Muscle of arm (tissue), 12 donors: ENCODE data around the gene TTLL1. TPM values are rescaled to one million over a fixed set of nuclear protein-coding genes. Genes with fewer than 3 reads are reported as not detected.
"Not testable (repeated sequence)": the region's sequence is repeated elsewhere in the genome, so short reads cannot be mapped to it uniquely, and the experiment has no call there.

Experiments
- DNase-seq: peaks from one replicate; pipeline ENCODE4 v3.0.0-alpha.2; 2013
- polyA plus RNA-seq, 12 donors: library from polyadenylated mRNA; unstranded; fragments of 120-200 nt; gene quantifications; one replicate each; pipeline ENCODE4 v1.2.1, GENCODE V29; 2013; ENCODE audit not compliant: insufficient read length in 12 of 12

Gene TTLL1
- polyA plus RNA-seq, 12 donors = 8.4 to 16.1 (median 9.9) TPM; not detected in 2

DNA sequence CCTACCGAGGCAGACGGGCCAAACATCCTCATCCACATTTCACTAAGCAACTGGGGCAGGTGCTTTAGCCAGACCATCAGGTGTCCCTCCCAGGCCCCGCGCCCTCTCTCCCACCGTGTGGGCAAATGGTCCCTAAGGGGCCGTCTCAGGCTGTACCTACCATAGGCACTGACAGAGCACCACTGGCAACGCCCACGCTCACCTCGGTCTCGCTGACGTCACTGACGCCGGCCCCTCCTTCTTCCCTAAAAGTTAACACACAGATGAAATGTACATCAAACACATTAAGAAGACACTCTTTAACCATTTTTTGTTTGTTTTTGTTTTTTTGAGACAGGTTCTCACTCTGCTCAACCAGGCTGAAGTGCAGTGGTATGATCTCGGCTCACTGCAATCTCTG is 9.4 kb downstream of the TTLL1 start:
- DNase-seq = no peak

DNA sequence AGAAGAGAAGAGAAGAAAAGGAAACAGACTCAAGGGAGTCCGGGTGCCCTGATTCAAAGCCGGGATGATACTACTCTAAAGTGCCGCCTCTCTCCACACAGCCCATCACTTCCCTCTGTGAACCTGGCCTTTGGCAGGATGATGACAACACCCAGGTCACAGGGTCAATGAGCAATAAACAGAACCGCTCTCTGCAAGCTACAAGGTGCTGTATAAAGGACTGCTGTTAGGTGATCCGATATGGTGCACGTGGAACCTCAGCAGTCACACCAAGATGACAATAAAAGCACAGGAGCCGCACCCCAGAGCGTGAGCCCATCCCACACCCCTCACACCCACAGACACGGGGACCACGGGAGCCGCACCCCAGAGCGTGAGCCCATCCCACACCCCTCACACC is 10.7 kb downstream of the TTLL1 start:
- no peak for DNase-seq

- DNase-seq = no peak
These were observed 11.9 kb downstream of the TTLL1 start for GRCh38 chr22:43077121-43077877.

DNA sequence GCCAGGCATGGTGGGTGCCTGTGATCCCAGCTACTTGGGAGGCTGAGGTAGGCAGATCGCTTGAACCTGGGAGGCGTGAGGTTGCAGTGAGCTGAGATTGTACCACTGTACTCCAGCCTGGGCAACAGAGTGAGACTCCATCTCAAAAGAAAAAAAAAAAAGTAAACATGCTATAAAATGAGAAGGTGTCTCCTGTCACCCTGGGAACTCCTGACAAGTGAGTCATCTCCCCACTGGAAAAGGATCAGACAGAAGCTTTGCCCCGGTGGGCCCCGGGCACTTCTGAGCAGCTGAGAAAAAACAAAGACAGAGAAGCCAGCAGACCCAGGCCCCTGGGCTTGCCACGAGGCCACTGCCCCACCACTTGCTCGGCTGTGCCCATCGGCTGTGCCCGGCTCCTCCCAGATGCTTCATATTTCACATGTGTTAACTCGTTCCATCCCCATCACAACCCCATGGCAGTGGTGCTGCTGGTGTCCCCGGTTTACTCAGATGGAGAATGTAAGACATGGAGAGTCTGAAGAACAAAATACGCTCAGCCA is 22.3 kb downstream of the TTLL1 start:
- no peak for DNase-seq

GRCh38 chr22:43066134-43066533 is 23.1 kb downstream of the TTLL1 start:
- no peak for DNase-seq

DNA sequence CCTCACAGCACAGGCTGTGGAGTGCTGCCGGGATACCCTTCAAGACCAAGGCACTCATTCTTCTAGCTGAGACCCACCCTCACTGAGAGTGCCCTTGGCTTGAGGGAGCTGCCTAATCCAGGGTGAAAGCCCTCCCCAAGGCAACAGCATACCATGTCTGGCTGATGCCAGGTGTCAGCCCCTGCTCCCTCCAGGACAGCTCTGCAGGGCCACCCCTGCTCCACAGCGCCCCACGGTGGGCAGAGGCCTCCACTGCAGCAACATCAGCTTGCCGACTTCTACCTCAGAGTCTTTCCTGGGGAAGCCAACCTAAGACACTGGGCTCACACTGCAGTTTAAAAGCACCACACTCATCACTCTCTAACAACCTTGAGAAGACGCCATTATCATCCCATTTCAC is 29.0 kb downstream of the TTLL1 start:
- no peak for DNase-seq

GRCh38 chr22:43057641-43058040 is 31.6 kb downstream of the TTLL1 start:
- no peak for DNase-seq

GRCh38 chr22:43053176-43053575 is 36.0 kb downstream of the TTLL1 start:
- DNase-seq = no peak

DNA sequence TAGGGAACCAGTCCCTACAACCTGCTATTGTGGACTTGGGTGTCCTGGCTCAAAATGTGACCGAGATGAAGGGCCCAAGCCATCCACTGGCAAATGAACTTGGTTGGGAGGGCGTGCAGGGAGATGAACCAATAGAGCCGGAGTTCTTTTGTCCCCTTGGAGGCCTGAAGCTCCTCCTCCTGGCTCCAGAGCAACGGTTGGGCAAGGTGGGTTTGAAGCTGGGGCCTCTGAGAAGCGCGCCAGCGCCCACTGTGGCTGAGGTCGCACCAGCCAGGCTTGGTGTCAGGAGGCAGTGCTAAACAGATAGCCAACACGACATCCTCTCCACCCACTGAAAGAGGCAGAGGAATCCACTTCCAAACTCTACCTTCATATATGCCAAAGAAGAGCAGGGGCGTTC is 38.2 kb downstream of the TTLL1 start:
- no peak for DNase-seq

DNA sequence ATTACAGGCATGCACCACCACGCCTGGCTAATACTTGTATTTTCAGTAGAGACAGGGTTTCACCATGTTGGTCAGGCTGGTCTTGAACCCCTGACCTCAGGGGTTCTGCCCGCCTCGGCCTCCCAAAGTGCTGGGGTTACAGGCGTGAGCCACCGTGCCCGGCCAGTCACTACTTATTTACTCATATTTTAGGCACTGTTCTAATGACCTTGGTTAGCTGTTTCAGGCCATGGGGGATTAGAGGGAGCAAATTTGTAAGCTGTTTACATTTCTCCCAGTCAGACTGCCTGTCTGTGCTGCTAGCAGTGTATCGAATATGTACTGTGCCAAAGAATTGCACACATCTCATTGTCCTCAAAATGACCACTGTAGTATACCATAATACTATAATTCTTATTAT is 41.6 kb downstream of the TTLL1 start:
- no peak for DNase-seq

GRCh38 chr22:43044290-43044712 is 44.9 kb downstream of the TTLL1 start:
- DNase-seq = no peak

DNA sequence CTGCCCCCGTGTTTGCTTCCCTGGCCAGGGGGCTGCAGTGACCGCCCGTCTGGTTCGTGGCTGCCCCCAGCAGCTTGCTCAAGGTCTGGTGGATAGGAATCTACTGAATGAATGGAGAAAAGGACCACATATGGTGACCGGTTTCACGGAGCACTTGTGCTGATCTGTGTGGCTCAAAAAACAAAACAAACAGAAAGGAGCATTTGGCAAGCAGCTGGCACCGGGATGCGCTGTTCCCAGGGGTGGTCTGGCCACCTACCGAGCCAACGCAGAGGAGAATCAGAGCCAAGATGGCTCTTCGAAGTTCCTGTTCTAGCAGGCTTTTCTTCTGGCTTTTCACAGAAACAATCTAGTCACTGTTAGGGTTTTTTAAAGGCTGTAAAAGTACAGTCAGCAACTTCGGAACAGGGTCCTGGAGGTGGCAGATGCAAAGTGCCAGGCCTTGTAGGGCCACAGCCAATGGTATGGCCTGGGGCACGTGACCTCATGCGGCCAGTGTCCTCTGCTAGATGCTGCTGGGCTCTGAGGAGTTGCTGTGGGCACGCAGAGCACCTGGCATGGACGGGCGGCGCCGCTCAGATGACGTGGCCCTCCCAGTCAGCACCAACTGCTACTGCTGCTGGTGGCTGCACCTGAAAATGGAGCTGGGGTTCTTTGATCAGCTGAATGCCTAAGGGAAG is 47.0 kb downstream of the TTLL1 start:
- no peak for DNase-seq

DNA sequence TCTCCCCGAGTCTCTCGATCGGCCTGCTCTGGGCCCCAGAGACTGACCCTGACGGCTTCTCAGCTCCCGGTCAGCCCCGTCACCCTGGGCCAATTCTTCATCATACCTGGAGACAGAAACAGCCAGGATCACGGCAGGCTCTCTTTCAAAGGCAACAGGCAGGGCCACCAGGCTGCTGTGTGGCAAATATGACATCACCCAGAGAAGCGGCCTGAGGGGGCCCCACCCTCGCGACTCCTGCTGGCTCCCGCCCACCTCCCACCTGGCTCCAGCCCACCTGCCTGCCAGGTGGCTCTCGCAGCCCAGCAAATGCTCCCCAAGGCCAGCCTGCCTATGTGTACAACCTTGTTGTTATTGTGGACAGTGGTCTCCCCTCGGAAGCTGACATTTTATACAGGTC is 49.4 kb downstream of the TTLL1 start:
- DNase-seq = no peak

GRCh38 chr22:43038325-43038724 is 50.9 kb downstream of the TTLL1 start:
- no peak for DNase-seq

DNA sequence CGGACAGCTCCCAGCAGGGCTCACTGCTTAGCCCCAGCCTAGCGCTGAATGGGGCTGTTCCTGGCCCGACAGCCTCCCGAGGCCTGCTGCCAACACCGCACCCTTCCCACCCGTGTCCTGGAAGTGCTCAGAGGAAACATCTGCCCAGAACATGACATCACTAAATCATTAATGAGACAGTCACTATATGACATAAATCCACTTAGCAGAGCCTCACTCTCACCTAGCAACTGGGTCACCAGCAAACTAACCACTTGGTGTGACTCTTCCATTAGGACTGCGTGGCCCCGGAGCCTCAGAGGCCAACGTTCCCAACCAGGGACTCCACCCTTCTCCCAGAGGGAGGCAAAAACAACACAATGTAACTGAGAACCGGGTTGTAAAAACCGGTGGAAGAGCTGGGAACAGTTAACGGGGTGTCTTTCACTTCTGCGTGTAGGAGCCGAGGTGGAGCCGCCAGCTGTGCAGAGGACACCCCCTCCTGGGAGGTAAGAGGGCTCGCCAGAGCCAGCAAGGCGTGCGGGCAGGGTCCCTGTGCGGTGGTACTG is 52.8 kb downstream of the TTLL1 start:
- DNase-seq = peak; percentile 66

DNA sequence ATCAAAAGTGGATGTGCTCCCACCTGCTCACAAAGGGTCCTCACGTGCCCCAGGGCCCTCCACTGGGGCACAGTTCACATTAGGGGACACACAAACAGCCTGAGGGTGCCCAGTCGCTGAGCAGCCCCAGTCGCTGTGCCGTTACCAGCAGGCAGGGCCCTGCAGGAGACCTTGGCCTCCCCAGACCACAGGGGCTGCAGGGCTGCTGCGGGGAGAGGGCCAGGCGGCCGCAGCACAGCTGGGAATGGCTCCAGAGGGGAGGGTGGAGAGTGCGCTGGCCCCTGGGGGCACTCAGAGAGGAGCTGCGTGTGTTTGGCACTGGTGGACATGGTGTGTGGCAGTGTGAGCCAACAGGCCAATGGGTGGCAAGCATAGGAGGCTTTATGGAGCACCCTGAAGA is 53.9 kb downstream of the TTLL1 start:
- no peak for DNase-seq

GRCh38 chr22:43031617-43032016 is 57.6 kb downstream of the TTLL1 start:
- DNase-seq = no peak

DNA sequence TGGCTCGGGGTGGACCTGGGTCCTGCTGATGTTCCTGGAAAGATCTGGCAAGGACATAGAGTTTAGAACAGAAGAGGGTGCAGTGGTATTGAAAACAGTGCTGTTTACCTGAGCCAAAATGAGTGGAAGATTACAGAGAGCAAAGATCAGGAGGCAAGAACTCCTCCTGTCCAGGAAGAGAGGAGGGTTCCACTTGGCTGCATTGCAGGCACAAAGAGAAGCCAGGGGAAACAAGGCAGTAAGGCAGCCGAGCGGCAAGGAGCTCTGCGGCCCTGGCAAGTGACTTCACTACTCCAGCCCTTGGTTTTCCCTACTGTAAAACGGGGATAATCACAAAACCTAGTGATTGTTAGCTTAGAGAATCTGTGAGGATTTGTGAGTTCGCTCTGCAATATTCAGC is 70.6 kb downstream of the TTLL1 start:
- DNase-seq = no peak

GRCh38 chr22:43017525-43018460 is 71.4 kb downstream of the TTLL1 start:
- DNase-seq = no peak

- DNase-seq = not testable (repeated sequence)
These were observed 73.0 kb downstream of the TTLL1 start for GRCh38 chr22:43016150-43016549.

- DNase-seq = no peak
These were observed 73.5 kb downstream of the TTLL1 start for GRCh38 chr22:43015677-43016042.
